Endothelial cell of umbilical vein (primary cell): ENCODE data around the gene NFYC. TPM values are rescaled to one million over a fixed set of nuclear protein-coding genes. Genes with fewer than 3 reads are reported as not detected.

Experiments used
- BruUV-seq: library from RNA; stranded (reverse); fragments of 400-500 nt; replicated peaks from 2 replicates; lab custom pipeline; 2021; lab: Mats Ljungman, UMichigan
- CTCF ChIA-PET: fragments of 300-600, 350-600 bp; sonication (Branson Sonifier 250); formaldehyde crosslinking; loops from one replicate; lab custom pipeline; 2021; ENCODE audit warnings: antibody characterized with exemption, inconsistent platforms; lab: Charles Lee
- POLR2A ChIA-PET: fragments of 300-600, 350-600 bp; sonication (Branson Sonifier 250); formaldehyde crosslinking; loops from one replicate; lab custom pipeline; 2021; ENCODE audit warnings: antibody characterized with exemption, inconsistent platforms; lab: Charles Lee
- DNase-seq: peaks from one replicate; pipeline ENCODE4 v3.0.0-alpha.2; 2011; ENCODE audit warnings: low read depth, low spot score
- FAIRE-seq: peaks from 2 replicates; lab custom pipeline; 2011; peaks lifted over from hg19 to GRCh38; lab: Jason Lieb, UNC
- H2AFZ ChIP-seq: 2 replicates; pipeline ENCODE4 v1.6.0; 2012; ENCODE audit warnings: low read depth, low read length, control low read depth, inconsistent platforms
- H3K27ac ChIP-seq: 2 replicates; pipeline ENCODE4 v1.5.1; 2011; ENCODE audit warnings: low read depth, mild to moderate bottlenecking, control low read depth, low read length, moderate library complexity; ENCODE audit not compliant: insufficient read depth
- H3K27me3 ChIP-seq, 2 experiments: 2 replicates each; pipeline versions ENCODE4 v1.6.0 to v1.6.1; 2011; ENCODE audit warnings: low read length in 2 of 2, mixed read lengths in 1 of 2; ENCODE audit not compliant: control insufficient read depth in 2 of 2, insufficient read depth in 2 of 2
- H3K36me3 ChIP-seq, 2 experiments: 2 replicates in 1 of 2; 3 replicates in 1 of 2; pipeline ENCODE4 v1.5.1; 2011; ENCODE audit warnings: low read length in 2 of 2, mild to moderate bottlenecking in 1 of 2, moderate library complexity in 1 of 2; ENCODE audit not compliant: control insufficient read depth in 2 of 2, insufficient read depth in 2 of 2; ENCODE audit errors: extremely low read depth in 1 of 2
- H3K4me1 ChIP-seq: 3 replicates; pipeline ENCODE4 v1.5.1; 2011; ENCODE audit warnings: mild to moderate bottlenecking, low read length; ENCODE audit not compliant: control insufficient read depth, insufficient read depth; ENCODE audit errors: extremely low read depth
- H3K4me2 ChIP-seq: 2 replicates; pipeline ENCODE4 v1.6.1; 2011; ENCODE audit warnings: low read length, control low read depth, mixed read lengths; ENCODE audit not compliant: insufficient read depth
- H3K4me3 ChIP-seq, 3 experiments: fragments of 200-600 bp in 1 of 3; sonication (generic), shearing (Covaris generic) in 1 of 3; replicated peaks in 1 of 3; 2 replicates each; pipeline ENCODE4 v1.5.1; 2011 to 2016; ENCODE audit warnings: control low read depth in 3 of 3, low read length in 3 of 3, mild to moderate bottlenecking in 2 of 3, inconsistent platforms in 1 of 3, low read depth in 1 of 3, moderate library complexity in 1 of 3; ENCODE audit not compliant: insufficient read depth in 1 of 3
- H3K79me2 ChIP-seq: 2 replicates; pipeline ENCODE4 v1.6.0; 2012; ENCODE audit warnings: low read length, inconsistent platforms; ENCODE audit not compliant: control insufficient read depth, insufficient read depth
- H3K9ac ChIP-seq: replicated peaks from 2 replicates; pipeline ENCODE3; 2011; ENCODE audit warnings: low read length, control low read depth; ENCODE audit not compliant: insufficient read depth; ENCODE audit errors: extremely low read depth
- H3K9me1 ChIP-seq: replicated peaks from 3 replicates; pipeline ENCODE4 v1.6.0; 2011; ENCODE audit warnings: mild to moderate bottlenecking, low read length; ENCODE audit not compliant: control insufficient read depth, insufficient read depth; ENCODE audit errors: extremely low read depth
- H3K9me3 ChIP-seq: replicated peaks from 2 replicates; pipeline ENCODE4 v1.5.1; 2012; ENCODE audit warnings: low read length, inconsistent platforms; ENCODE audit not compliant: control insufficient read depth, insufficient read depth
- H4K20me1 ChIP-seq: replicated peaks from 2 replicates; pipeline ENCODE3; 2011; ENCODE audit warnings: mild to moderate bottlenecking, low read length; ENCODE audit not compliant: control insufficient read depth, insufficient read depth; ENCODE audit errors: extremely low read depth
- CTCF ChIP-seq, 2 donors: IDR thresholded peaks; 1 replicate in 1 of 2; 2 replicates in 1 of 2; pipeline ENCODE4 v1.5.1; 2011; ENCODE audit warnings: low read length in 2 of 2, mild to moderate bottlenecking in 2 of 2, moderate library complexity in 2 of 2, control low read depth in 1 of 2, inconsistent platforms in 1 of 2, low read depth in 1 of 2; ENCODE audit not compliant: insufficient read depth in 1 of 2; ENCODE audit errors: extremely low read depth in 1 of 2
- EZH2 ChIP-seq: IDR thresholded peaks from 2 replicates; pipeline ENCODE4 v1.6.1; 2012; ENCODE audit warnings: borderline replicate concordance, low read depth, mild to moderate bottlenecking, moderate library complexity, low read length, inconsistent platforms; ENCODE audit not compliant: severe bottlenecking
- FOS ChIP-seq: IDR thresholded peaks from 2 replicates; pipeline ENCODE4 v1.6.1; 2011; ENCODE audit warnings: mild to moderate bottlenecking, low read length, moderate library complexity, borderline replicate concordance; ENCODE audit not compliant: insufficient read depth
- GATA2 ChIP-seq: IDR thresholded peaks from 2 replicates; pipeline ENCODE4 v1.7.0; 2011; ENCODE audit warnings: low read depth, mild to moderate bottlenecking, moderate library complexity, mixed read lengths, low read length; ENCODE audit not compliant: insufficient read length, insufficient read depth
- JUN ChIP-seq: IDR thresholded peaks from 2 replicates; pipeline ENCODE4 v1.6.1; 2011; ENCODE audit warnings: borderline replicate concordance, low read depth; ENCODE audit not compliant: insufficient read length, insufficient read depth
- MAX ChIP-seq: IDR thresholded peaks from 2 replicates; pipeline ENCODE4 v1.6.1; 2011; ENCODE audit not compliant: insufficient read depth, insufficient read length
- MYC ChIP-seq: IDR thresholded peaks from one replicate; pipeline ENCODE4 v1.6.1; 2011; ENCODE audit warnings: mild to moderate bottlenecking, low read depth, low read length
- POLR2A ChIP-seq: IDR thresholded peaks from 2 replicates; pipeline ENCODE4 v1.6.1; 2012; ENCODE audit warnings: low read depth, mild to moderate bottlenecking, control low read depth, low read length
- POLR2AphosphoS5 ChIP-seq: IDR thresholded peaks from 2 replicates; pipeline ENCODE4 v1.6.1; 2012; ENCODE audit warnings: low read depth, mild to moderate bottlenecking, control low read depth, low read length, moderate library complexity; ENCODE audit not compliant: insufficient read depth
- dilution Hi-C: fragments of 300-500 bp; cut with MboI; formaldehyde crosslinking; loops from one replicate; pipeline ENCODE4 v1.15.0; 2019; ENCODE audit warnings: low sequenced_read_pairs; ENCODE audit not compliant: extremely low pct_ligation_motif_present
- intact Hi-C: fragments of 100-400 bp; cut with micrococcal nuclease; formaldehyde crosslinking; loops from one replicate; pipeline ENCODE4 v1.10.0; 2022
- polyA plus RNA-seq, 4 experiments: library from polyadenylated mRNA; depleted of rRNA in 3 of 4; stranded (reverse) in 3 of 4; unstranded in 1 of 4; fragments of >200 nt; gene quantifications; 2 replicates each; pipeline versions ENCODE4 v1.2.1 to v1.2.3, GENCODE V29; 2011 to 2012; ENCODE audit warnings: missing spikeins in 1 of 4
- total RNA-seq: library from RNA; stranded (reverse); gene quantifications from 2 replicates; pipeline ENCODE4 v1.2.3, GENCODE V29; 2021

The NFYC gene
- total and polyA plus RNA-seq, 2 donors (not counting 3 experiments of a cell fraction or from before 2014, with no cell fraction given) = 51.1 to 81.7 TPM

GRCh38 chr1:40693425-40693824 is 1.9 kb downstream of the NFYC start:
- TF ChIP-seq JUN (no peak), FOS (no peak), MAX (no peak), CTCF (IDR thresholded peaks at IDR 0.05; ENCODE audit: extremely low read depth in 1 of 2, insufficient read depth in 1 of 2, low read depth in 1 of 2, low read length in 2 of 2) (no peak), GATA2 (no peak), POLR2AphosphoS5 (no peak), MYC (no peak), POLR2A (no peak), EZH2 (no peak)
- H4K20me1 ChIP-seq = no peaks in the 10 kb centered on the region
- FAIRE-seq = no peak
- no peak overlapping the region for H3K27ac ChIP-seq
- dilution Hi-C loops = no loop called here
- no peaks in the 10 kb centered on the region for H3K27me3 ChIP-seq
- peaks cover 59% of the 10 kb centered on the region for H3K79me2 ChIP-seq
- H3K9ac ChIP-seq = no peak overlapping the region
- TSS peak; percentile 15 for BruUV-seq
- H3K36me3 ChIP-seq = no peaks in the 10 kb centered on the region
- peaks cover 19% of the 10 kb centered on the region for H3K4me1 ChIP-seq
- no peaks in the 10 kb centered on the region for H3K9me3 ChIP-seq
- H3K4me3 ChIP-seq = no peak overlapping the region
- DNase-seq = no peak
- H3K4me2 ChIP-seq = peak overlapping the region; percentile 95
- POLR2A ChIA-PET = no interaction called here
- no peaks in the 10 kb centered on the region for H3K9me1 ChIP-seq
- CTCF ChIA-PET = interaction anchor here (2.8 kb wide), 1 partner anchor 10 kb away, joined by 12 read pairs; no protein-coding TSS in a partner anchor
- no peak overlapping the region for H2AFZ ChIP-seq
- intact Hi-C loops = loop anchor here (5.0 kb wide), 2 partner anchors 79 to 154 kb away; no protein-coding TSS in a partner anchor
